HG03175 (cell line): ENCODE results near the gene PLXNA1.

Source experiments
- ATAC-seq: cut with Tn5 transposase; IDR thresholded peaks from one replicate; pipeline ENCODE4 v1.9.1; 2021; ENCODE audit warnings: mild to moderate bottlenecking, moderate library complexity; ENCODE audit not compliant: unreplicated experiment

The PLXNA1 gene

GRCh38 chr3:127032296-127032990 lies 49.5 kb downstream of the PLXNA1 start:
- no peak for ATAC-seq
